Naive thymus-derived CD4-positive, alpha-beta T cell (primary cell): Measurements from ENCODE around the gene SLC9A3. TPM values are rescaled to one million over a fixed set of nuclear protein-coding genes. Genes with fewer than 3 reads are reported as not detected.

Experiments used
- ATAC-seq: fragments of 150-1000 bp; cut with Tn5 transposase; 2 replicates; pipeline ENCODE4 v1.10.0; 2021; ENCODE audit warnings: mild to moderate bottlenecking, moderate library complexity
- CTCF ChIA-PET: fragments of 350-600 bp; sonication (Branson Sonifier 250); formaldehyde crosslinking; loops from one replicate; lab custom pipeline; 2021; ENCODE audit warnings: antibody characterized with exemption; lab: Charles Lee
- POLR2A ChIA-PET: fragments of 350-600 bp; sonication (Branson Sonifier 250); formaldehyde crosslinking; loops from one replicate; lab custom pipeline; 2021; ENCODE audit warnings: antibody characterized with exemption, inconsistent platforms; lab: Charles Lee
- DNase-seq, 9 donors: peaks; one replicate each; pipeline versions ENCODE4 v3.0.0 to v3.0.0-alpha.2; 2020 to 2022; ENCODE audit warnings: mixed read lengths in 1 of 9
- H3K27ac ChIP-seq: one replicate; pipeline ENCODE4 v1.7.0; 2013; ENCODE audit warnings: mild to moderate bottlenecking, low read depth, low read length, moderate library complexity
- H3K27me3 ChIP-seq, 2 donors: one replicate each; pipeline ENCODE4 v1.7.0; 2013; ENCODE audit warnings: low read length in 2 of 2, mild to moderate bottlenecking in 2 of 2, moderate library complexity in 2 of 2; ENCODE audit not compliant: control insufficient read depth in 2 of 2, insufficient read depth in 2 of 2
- H3K36me3 ChIP-seq, 3 experiments: 1 replicate in 2 of 3; 2 replicates in 1 of 3; pipeline ENCODE4 v1.7.0; 2013; ENCODE audit warnings: low read length in 3 of 3, mild to moderate bottlenecking in 3 of 3, moderate library complexity in 1 of 3; ENCODE audit not compliant: insufficient read depth in 3 of 3, control insufficient read depth in 2 of 3
- H3K4me1 ChIP-seq, 2 donors: one replicate each; pipeline ENCODE4 v1.7.0; 2013; ENCODE audit warnings: low read length in 2 of 2, mild to moderate bottlenecking in 2 of 2, moderate library complexity in 1 of 2; ENCODE audit not compliant: control insufficient read depth in 2 of 2, insufficient read depth in 2 of 2
- H3K4me3 ChIP-seq: 2 replicates; pipeline ENCODE4 v1.7.0; 2013; ENCODE audit warnings: mild to moderate bottlenecking, low read length
- H3K9me3 ChIP-seq, 3 experiments: 1 replicate in 2 of 3; 2 replicates in 1 of 3; pipeline ENCODE4 v1.7.0; 2013; ENCODE audit warnings: low read length in 3 of 3; ENCODE audit not compliant: control insufficient read depth in 2 of 3
- H3K27ac Mint-ChIP-seq, 9 donors: one replicate each; pipeline ENCODE4 v1.8.0; 2020 to 2022; ENCODE audit warnings: mixed read lengths in 9 of 9, mild to moderate bottlenecking in 8 of 9, moderate library complexity in 5 of 9, inconsistent platforms in 2 of 9
- H3K27me3 Mint-ChIP-seq, 5 donors: one replicate each; pipeline ENCODE4 v1.8.0; 2021 to 2022; ENCODE audit warnings: mixed read lengths in 5 of 5, mild to moderate bottlenecking in 1 of 5
- H3K36me3 Mint-ChIP-seq, 5 donors: one replicate each; pipeline ENCODE4 v1.8.0; 2020 to 2022; ENCODE audit warnings: mixed read lengths in 5 of 5, mild to moderate bottlenecking in 3 of 5, inconsistent platforms in 1 of 5
- H3K4me1 Mint-ChIP-seq, 7 donors: one replicate each; pipeline ENCODE4 v1.8.0; 2020 to 2022; ENCODE audit warnings: mixed read lengths in 7 of 7, mild to moderate bottlenecking in 3 of 7, inconsistent platforms in 1 of 7
- H3K4me3 Mint-ChIP-seq, 10 donors: one replicate each; pipeline ENCODE4 v1.8.0; 2020 to 2022; ENCODE audit warnings: mild to moderate bottlenecking in 10 of 10, mixed read lengths in 10 of 10, moderate library complexity in 6 of 10, inconsistent platforms in 2 of 10
- H3K9me3 Mint-ChIP-seq, 11 donors: one replicate each; pipeline ENCODE4 v1.8.0; 2020 to 2022; ENCODE audit warnings: mixed read lengths in 11 of 11, mild to moderate bottlenecking in 4 of 11, inconsistent platforms in 1 of 11, moderate library complexity in 1 of 11
- intact Hi-C, 2 donors: fragments of 100-400 bp; cut with micrococcal nuclease; formaldehyde crosslinking; loops; one replicate each; pipeline ENCODE4 v1.15.1; 2023
- polyA plus RNA-seq, 2 donors: library from polyadenylated mRNA; unstranded; fragments of 300-500 nt; fragmentation: Illumina TruSeq; gene quantifications; one replicate each; pipeline ENCODE4 v1.2.3, GENCODE V29; 2021
- total RNA-seq, 6 experiments: library from RNA in 5 of 6; stranded (reverse) in 5 of 6; gene quantifications; 1 replicate in 5 of 6; 2 replicates in 1 of 6; pipeline ENCODE4 v1.2.3 and lab custom pipeline; 2021 to 2026

The SLC9A3 gene
- total and polyA plus RNA-seq, 7 experiments from 2014 or later: 1.5 to 5.5 (median 3.2) TPM

GRCh38 chr5:532521-533242 is 8.4 kb upstream of the SLC9A3 start:
- ATAC-seq (no peak), DNase-seq (no peak)
- peaks cover 0 to 4% of the 10 kb centered on the region in 2 donors for H3K27me3 ChIP-seq
- H3K9me3 ChIP-seq: no peaks in the 10 kb centered on the region
- intact Hi-C loops: no loop called here
- peaks cover 22 to 39% (median 30%) of the 10 kb centered on the region in 5 donors for H3K27me3 Mint-ChIP-seq
- H3K36me3 ChIP-seq: no peaks in the 10 kb centered on the region
- no peaks in the 10 kb centered on the region for H3K9me3 Mint-ChIP-seq
- H3K4me3 ChIP-seq: no peak overlapping the region
- H3K4me1 ChIP-seq: peaks cover 0 to 8% of the 10 kb centered on the region in 2 donors
- H3K27ac Mint-ChIP-seq: no peak overlapping the region
- CTCF ChIA-PET: no interaction called here
- H3K4me1 Mint-ChIP-seq: peaks cover 5 to 16% (median 14%) of the 10 kb centered on the region in 7 donors
- H3K27ac ChIP-seq: no peak overlapping the region
- no peak overlapping the region for H3K4me3 Mint-ChIP-seq
- POLR2A ChIA-PET: no interaction called here
- no peaks in the 10 kb centered on the region for H3K36me3 Mint-ChIP-seq

GRCh38 chr5:531749-532315 is 7.6 kb upstream of the SLC9A3 start:
- ChIA-PET CTCF (no interaction called here), POLR2A (no interaction called here)
- Mint-ChIP-seq H3K36me3 (peaks cover 0 to 5% (median 0%) of the 10 kb centered on the region in 5 donors), H3K4me1 (peaks cover 7 to 25% (median 21%) of the 10 kb centered on the region in 7 donors), H3K27ac (no peak overlapping the region), H3K4me3 (no peak overlapping the region), H3K9me3 (no peaks in the 10 kb centered on the region), H3K27me3 (peaks cover 30 to 46% (median 38%) of the 10 kb centered on the region in 5 donors)
- Histone ChIP-seq H3K4me1 (peaks cover 7 to 16% of the 10 kb centered on the region in 2 donors), H3K4me3 (no peak overlapping the region), H3K27ac (no peak overlapping the region), H3K36me3 (no peaks in the 10 kb centered on the region), H3K9me3 (no peaks in the 10 kb centered on the region), H3K27me3 (peaks cover 0 to 4% of the 10 kb centered on the region in 2 donors)
- no peak for DNase-seq
- intact Hi-C loops: no loop called here
- no peak for ATAC-seq

GRCh38 chr5:531101-531748 is 7.0 kb upstream of the SLC9A3 start:
- no peaks in the 10 kb centered on the region for H3K36me3 ChIP-seq
- Mint-ChIP-seq H3K4me1 (peaks cover 8 to 27% (median 23%) of the 10 kb centered on the region in 7 donors), H3K36me3 (peaks cover 0 to 5% (median 0%) of the 10 kb centered on the region in 5 donors), H3K9me3 (no peaks in the 10 kb centered on the region), H3K27ac (no peak overlapping the region), H3K4me3 (no peak overlapping the region), H3K27me3 (peaks cover 29 to 47% (median 39%) of the 10 kb centered on the region in 5 donors)
- ChIA-PET POLR2A (no interaction called here), CTCF (no interaction called here)
- DNase-seq: no peak
- ATAC-seq: no peak
- H3K9me3 ChIP-seq: no peaks in the 10 kb centered on the region
- peaks cover 7 to 20% of the 10 kb centered on the region in 2 donors for H3K4me1 ChIP-seq
- no peak overlapping the region for H3K4me3 ChIP-seq
- H3K27me3 ChIP-seq: peaks cover 0 to 4% of the 10 kb centered on the region in 2 donors
- H3K27ac ChIP-seq: no peak overlapping the region
- intact Hi-C loops: no loop called here

GRCh38 chr5:530001-530955 is 6.0 kb upstream of the SLC9A3 start:
- Mint-ChIP-seq H3K27me3 (peaks cover 37 to 54% (median 48%) of the 10 kb centered on the region in 5 donors), H3K4me1 (peaks cover 15 to 31% (median 27%) of the 10 kb centered on the region in 7 donors), H3K9me3 (no peaks in the 10 kb centered on the region), H3K4me3 (peak overlapping the region in 4 of 10 donors; percentile 18 to 75 (median 20)), H3K27ac (no peak overlapping the region), H3K36me3 (peaks cover 0 to 5% (median 0%) of the 10 kb centered on the region in 5 donors)
- H3K4me3 ChIP-seq: no peak overlapping the region
- ATAC-seq (peak; percentile 73), DNase-seq (no peak)
- intact Hi-C loops: no loop called here
- peaks cover 7 to 20% of the 10 kb centered on the region in 2 donors for H3K4me1 ChIP-seq
- H3K27me3 ChIP-seq: peaks cover 0 to 4% of the 10 kb centered on the region in 2 donors
- H3K9me3 ChIP-seq: no peaks in the 10 kb centered on the region
- H3K27ac ChIP-seq: no peak overlapping the region
- no peaks in the 10 kb centered on the region for H3K36me3 ChIP-seq
- POLR2A ChIA-PET: no interaction called here
- CTCF ChIA-PET: no interaction called here

- H3K4me3 Mint-ChIP-seq: peak overlapping the region in 9 of 10 donors; percentile 4 to 75 (median 40)
- ChIA-PET CTCF (no interaction called here), POLR2A (interaction anchor here (0.8 kb wide), 1 partner anchor 44 kb away, joined by 3 read pairs; no protein-coding TSS in a partner anchor)
- H3K27ac Mint-ChIP-seq: peak overlapping the region in 1 of 9 donors; percentile 0
- DNase-seq (no peak), ATAC-seq (no peak)
- Histone ChIP-seq H3K9me3 (no peaks in the 10 kb centered on the region), H3K27me3 (peaks cover 0 to 4% of the 10 kb centered on the region in 2 donors), H3K27ac (no peak overlapping the region), H3K4me1 (peaks cover 7 to 20% of the 10 kb centered on the region in 2 donors), H3K4me3 (no peak overlapping the region), H3K36me3 (no peaks in the 10 kb centered on the region)
- no peaks in the 10 kb centered on the region for H3K9me3 Mint-ChIP-seq
- H3K36me3 Mint-ChIP-seq: peaks cover 0 to 5% (median 0%) of the 10 kb centered on the region in 5 donors
- intact Hi-C loops: no loop called here
- peaks cover 20 to 35% (median 32%) of the 10 kb centered on the region in 7 donors for H3K4me1 Mint-ChIP-seq
- H3K27me3 Mint-ChIP-seq: peaks cover 42 to 60% (median 54%) of the 10 kb centered on the region in 5 donors
These were observed 4.6 kb upstream of the SLC9A3 start for GRCh38 chr5:528629-529511.
